Activated naive CD8-positive, alpha-beta T cell treated with anti-CD3 and anti-CD28 coated beads for 36 hours (primary cell): ENCODE measurements around the gene PDZRN4. TPM values are rescaled to one million over a fixed set of nuclear protein-coding genes. Genes with fewer than 3 reads are reported as not detected.
"Not testable (repeated sequence)": the region's sequence is repeated elsewhere in the genome, so short reads cannot be mapped to it uniquely, and the experiment has no call there.

Source experiments
- DNase-seq: peaks from one replicate; pipeline ENCODE4 v3.0.0; 2021
- H3K27ac Mint-ChIP-seq: one replicate; pipeline ENCODE4 v1.8.0; 2022; ENCODE audit warnings: mild to moderate bottlenecking, moderate library complexity, mixed read lengths
- H3K27me3 Mint-ChIP-seq: one replicate; pipeline ENCODE4 v1.8.0; 2022; ENCODE audit warnings: mild to moderate bottlenecking, mixed read lengths
- H3K36me3 Mint-ChIP-seq: one replicate; pipeline ENCODE4 v1.8.0; 2021; ENCODE audit warnings: mild to moderate bottlenecking, mixed read lengths
- H3K4me1 Mint-ChIP-seq: one replicate; pipeline ENCODE4 v1.8.0; 2021; ENCODE audit warnings: mixed read lengths
- H3K4me3 Mint-ChIP-seq: one replicate; pipeline ENCODE4 v1.8.0; 2022; ENCODE audit warnings: mild to moderate bottlenecking, moderate library complexity, mixed read lengths
- H3K9me3 Mint-ChIP-seq: one replicate; pipeline ENCODE4 v1.8.0; 2022; ENCODE audit warnings: mixed read lengths
- total RNA-seq, 2 experiments: library from RNA; stranded (reverse); gene quantifications; one replicate each; pipeline ENCODE4 v1.2.3, GENCODE V29; 2021

PDZRN4 gene
- total RNA-seq, 2 experiments from 2014 or later: not detected

DNA sequence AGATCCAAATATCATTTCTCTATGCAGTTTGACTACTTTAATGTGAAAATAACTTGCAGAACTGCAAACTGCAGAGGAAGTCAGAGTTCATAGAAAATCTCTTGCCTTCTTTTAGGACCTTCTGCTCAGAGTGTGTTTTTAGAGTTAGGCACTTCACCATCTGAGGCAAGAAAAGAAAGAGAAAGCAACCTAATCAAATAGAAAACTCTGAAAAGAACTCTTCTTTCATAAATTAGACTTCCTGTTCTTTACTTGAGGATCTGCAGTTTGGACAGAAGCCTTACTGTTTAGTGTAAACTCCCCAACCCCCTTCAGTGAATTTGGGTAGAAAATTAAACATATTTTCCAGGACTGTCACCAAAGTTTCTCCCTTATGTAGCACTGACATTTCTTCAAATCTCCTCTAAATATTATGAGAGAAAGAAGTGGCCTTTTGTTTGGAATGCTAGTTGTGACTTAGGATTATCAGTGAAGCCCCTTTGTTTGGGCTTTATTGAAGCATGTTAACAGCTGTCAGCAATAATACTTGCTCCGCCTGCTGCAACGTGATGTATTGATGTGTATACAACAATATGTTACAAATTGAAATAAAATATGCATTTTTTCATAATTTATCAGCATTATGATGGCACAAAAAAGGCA is 99.5 kb downstream of the PDZRN4 start:
- no peak overlapping the region for H3K4me3 Mint-ChIP-seq
- no peaks in the 10 kb centered on the region for H3K9me3 Mint-ChIP-seq
- no peaks in the 10 kb centered on the region for H3K36me3 Mint-ChIP-seq
- no peak for DNase-seq
- H3K4me1 Mint-ChIP-seq: no peaks in the 10 kb centered on the region
- H3K27me3 Mint-ChIP-seq: no peaks in the 10 kb centered on the region
- no peak overlapping the region for H3K27ac Mint-ChIP-seq

DNA sequence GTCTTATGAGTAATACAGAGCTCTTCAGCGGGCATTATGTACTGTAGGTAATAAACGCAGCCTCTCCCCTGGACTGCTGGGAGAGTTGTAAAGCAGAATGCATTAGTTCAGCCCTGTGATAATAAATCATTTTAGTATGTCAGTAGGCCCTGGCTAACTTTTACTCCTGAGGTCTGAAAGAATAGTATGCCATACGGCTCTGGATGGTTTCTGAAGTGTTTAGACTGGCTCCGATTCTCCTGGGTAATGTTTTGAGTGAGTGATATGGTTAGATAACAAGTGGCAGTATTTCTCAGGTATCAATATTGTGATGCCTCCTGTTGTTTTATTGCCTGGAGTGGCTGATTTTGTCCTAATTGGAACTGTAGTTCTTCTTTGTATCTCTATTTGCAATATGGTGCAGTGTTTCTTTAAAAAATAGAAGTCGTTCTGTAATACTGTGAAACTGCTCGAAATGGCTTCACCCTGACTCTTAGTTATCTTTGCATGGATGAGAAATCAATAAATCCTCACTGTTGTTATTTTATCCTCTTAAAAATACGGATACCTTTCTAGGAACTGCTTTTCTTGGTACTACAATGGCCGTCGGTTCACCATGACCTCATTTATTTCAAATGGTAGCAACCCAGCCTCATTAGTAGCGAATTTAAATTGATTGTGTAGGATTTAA is 100.2 kb downstream of the PDZRN4 start:
- Mint-ChIP-seq H3K27me3 (no peaks in the 10 kb centered on the region), H3K4me1 (no peaks in the 10 kb centered on the region), H3K9me3 (no peaks in the 10 kb centered on the region), H3K36me3 (no peaks in the 10 kb centered on the region), H3K4me3 (no peak overlapping the region), H3K27ac (no peak overlapping the region)
- DNase-seq: no peak

DNA sequence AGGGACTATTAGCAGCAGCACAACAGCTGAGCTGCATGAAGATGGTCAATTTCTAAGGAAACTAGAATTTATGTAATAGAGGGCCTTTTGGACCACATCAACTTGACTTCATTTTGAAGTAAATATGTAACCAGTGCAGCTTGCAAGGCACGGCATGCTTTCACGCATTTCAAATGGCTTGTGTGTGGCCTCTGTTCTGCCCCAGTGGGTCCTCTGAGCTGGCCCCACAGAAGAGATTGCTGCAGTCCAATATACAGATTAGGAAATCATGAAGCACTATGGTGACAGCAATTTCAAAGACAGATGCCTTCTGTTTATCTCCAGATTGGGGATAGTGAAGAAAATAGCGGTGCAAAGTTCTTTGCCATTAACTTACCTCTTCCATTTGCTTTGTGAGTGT is 101.4 kb downstream of the PDZRN4 start:
- no peak overlapping the region for H3K4me3 Mint-ChIP-seq
- H3K27ac Mint-ChIP-seq: no peak overlapping the region
- H3K36me3 Mint-ChIP-seq: no peaks in the 10 kb centered on the region
- H3K27me3 Mint-ChIP-seq: peaks cover 3% of the 10 kb centered on the region
- no peak for DNase-seq
- H3K9me3 Mint-ChIP-seq: no peaks in the 10 kb centered on the region
- no peaks in the 10 kb centered on the region for H3K4me1 Mint-ChIP-seq

DNA sequence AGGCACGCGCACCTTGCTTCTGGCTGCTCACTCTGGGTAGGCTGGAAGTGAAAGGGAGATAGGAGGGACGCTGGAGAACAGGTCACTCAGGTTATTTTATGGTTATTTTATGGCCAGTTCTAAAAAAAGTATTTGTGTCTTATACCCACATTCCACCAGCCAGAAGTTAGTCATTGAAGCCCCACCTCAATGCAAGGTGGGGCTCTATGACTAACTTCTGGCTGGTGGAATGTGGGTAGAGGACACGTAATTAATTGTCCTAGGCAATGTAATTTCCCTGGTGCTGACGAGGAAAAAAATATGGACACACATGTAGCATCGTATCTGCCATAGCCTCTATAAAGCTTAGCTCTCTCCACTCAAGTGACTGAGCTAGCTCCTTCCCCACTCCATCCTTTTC is 104.9 kb downstream of the PDZRN4 start:
- Mint-ChIP-seq H3K27ac (no peak overlapping the region), H3K4me1 (no peaks in the 10 kb centered on the region), H3K27me3 (peaks cover 3% of the 10 kb centered on the region)

DNA sequence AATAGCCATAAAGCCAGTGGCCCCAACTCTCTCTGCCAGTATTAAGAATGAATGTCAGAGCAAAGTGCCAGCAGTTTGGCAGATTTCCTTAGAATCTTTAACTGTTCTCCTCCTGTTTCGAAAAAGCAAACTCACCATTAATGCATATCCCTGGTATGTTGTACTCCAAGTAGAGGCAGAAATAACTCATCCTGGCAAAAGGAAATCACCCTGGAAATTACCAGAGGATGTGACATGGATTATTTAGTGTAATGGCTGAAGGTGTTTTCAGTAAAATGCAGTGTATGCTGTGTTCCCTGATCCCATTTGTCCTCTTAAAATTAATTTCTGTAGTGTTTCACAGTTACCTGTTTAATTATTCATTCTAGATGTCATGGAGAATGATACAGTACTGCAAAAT is 105.3 kb downstream of the PDZRN4 start:
- no peak overlapping the region for H3K27ac Mint-ChIP-seq
- H3K4me3 Mint-ChIP-seq: no peak overlapping the region
- H3K36me3 Mint-ChIP-seq: no peaks in the 10 kb centered on the region
- peaks cover 3% of the 10 kb centered on the region for H3K27me3 Mint-ChIP-seq
- no peak for DNase-seq
- no peaks in the 10 kb centered on the region for H3K9me3 Mint-ChIP-seq
- H3K4me1 Mint-ChIP-seq: no peaks in the 10 kb centered on the region

More for the DNA sequence above, 104.9 kb downstream of the PDZRN4 start:
- no peak for DNase-seq
- no peaks in the 10 kb centered on the region for H3K36me3 Mint-ChIP-seq
- no peak overlapping the region for H3K4me3 Mint-ChIP-seq
- H3K9me3 Mint-ChIP-seq: no peaks in the 10 kb centered on the region

DNA sequence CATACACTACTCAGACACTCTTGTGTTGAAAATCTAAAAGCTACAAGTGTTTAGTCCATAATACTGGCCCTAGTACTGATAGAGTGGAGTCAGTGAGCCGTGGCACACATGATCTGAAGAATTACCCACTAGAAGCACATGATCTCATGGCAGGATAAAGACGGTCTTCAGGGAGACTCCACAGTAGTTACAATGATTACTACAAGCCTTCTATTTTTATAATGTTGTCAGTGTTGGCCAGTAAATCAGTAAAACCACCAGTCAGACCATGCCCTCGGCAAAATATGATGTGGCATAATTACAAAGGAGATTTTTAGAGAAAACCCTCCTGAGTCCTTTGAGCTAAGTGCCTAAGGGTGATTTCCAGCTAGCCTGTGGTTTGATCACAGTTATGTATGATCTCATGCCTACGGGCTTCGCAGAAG is 114.9 kb downstream of the PDZRN4 start:
- no peaks in the 10 kb centered on the region for H3K9me3 Mint-ChIP-seq
- H3K27me3 Mint-ChIP-seq: peaks cover 11% of the 10 kb centered on the region
- H3K4me1 Mint-ChIP-seq: no peaks in the 10 kb centered on the region
- no peak overlapping the region for H3K27ac Mint-ChIP-seq
- no peaks in the 10 kb centered on the region for H3K36me3 Mint-ChIP-seq
- no peak for DNase-seq
- H3K4me3 Mint-ChIP-seq: no peak overlapping the region

DNA sequence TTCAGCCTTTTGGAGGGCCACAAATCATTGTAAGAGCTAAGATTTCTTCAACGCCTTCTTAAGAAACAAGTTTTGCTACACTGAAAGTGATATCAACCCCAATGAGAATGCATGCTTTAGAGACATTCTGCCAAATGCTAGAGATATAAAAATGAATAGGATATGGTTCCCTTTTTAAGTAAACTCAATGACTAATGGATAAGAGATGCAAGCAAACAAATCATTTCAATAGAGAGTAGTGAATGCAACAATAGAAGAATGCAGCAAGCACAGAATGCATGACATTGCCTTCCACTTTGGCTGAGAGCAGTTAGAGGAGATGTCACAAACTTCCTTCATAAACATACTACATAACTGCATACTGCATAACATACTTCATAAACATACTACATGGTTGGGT is 116.4 kb downstream of the PDZRN4 start:
- Mint-ChIP-seq H3K9me3 (no peaks in the 10 kb centered on the region), H3K36me3 (no peaks in the 10 kb centered on the region), H3K4me3 (no peak overlapping the region), H3K27ac (no peak overlapping the region), H3K27me3 (peaks cover 11% of the 10 kb centered on the region), H3K4me1 (no peaks in the 10 kb centered on the region)
- DNase-seq: no peak

DNA sequence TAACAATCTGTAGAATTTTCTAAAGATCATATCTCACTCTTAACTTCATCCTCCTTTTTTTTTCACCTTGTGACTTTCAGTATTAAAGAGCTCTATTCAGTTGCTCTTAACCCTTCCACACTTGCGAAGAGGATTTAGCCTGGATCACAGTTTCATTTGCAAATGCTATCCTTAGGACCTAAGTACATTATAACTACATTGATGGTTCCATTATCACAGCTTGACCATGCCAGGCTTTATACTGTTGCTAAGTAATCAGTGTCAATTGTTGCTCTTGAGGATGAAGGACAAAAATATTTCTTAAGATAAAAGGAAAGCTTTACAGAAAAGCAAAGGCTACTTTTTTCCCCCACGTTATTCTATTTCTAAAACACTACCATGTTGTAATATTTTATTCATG is 122.2 kb downstream of the PDZRN4 start:
- no peaks in the 10 kb centered on the region for H3K27me3 Mint-ChIP-seq
- no peaks in the 10 kb centered on the region for H3K36me3 Mint-ChIP-seq
- no peak overlapping the region for H3K27ac Mint-ChIP-seq
- no peak overlapping the region for H3K4me3 Mint-ChIP-seq
- no peaks in the 10 kb centered on the region for H3K4me1 Mint-ChIP-seq
- no peaks in the 10 kb centered on the region for H3K9me3 Mint-ChIP-seq
- DNase-seq: no peak

DNA sequence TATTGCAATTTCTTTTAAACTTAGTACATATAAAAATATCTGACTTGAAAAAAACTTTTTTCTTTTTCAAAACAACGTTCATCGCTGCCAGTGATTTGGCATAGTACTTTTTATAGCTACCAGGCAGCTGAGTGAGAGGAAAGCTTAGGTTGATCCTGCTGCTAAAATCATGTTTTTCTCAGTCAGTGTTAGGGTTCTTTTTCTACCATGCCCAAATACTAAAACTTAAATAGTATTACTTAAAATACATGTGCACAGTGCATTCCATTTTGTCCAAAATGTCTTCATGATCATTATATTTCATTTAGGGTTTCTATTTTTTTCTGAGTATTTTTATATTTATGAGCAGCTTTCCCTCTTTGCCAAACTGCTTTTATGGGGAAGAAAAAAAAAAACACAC is 123.8 kb downstream of the PDZRN4 start:
- H3K36me3 Mint-ChIP-seq: no peaks in the 10 kb centered on the region
- H3K27ac Mint-ChIP-seq: no peak overlapping the region
- H3K4me1 Mint-ChIP-seq: no peaks in the 10 kb centered on the region
- no peaks in the 10 kb centered on the region for H3K27me3 Mint-ChIP-seq
- H3K9me3 Mint-ChIP-seq: no peaks in the 10 kb centered on the region
- H3K4me3 Mint-ChIP-seq: no peak overlapping the region
- DNase-seq: no peak

DNA sequence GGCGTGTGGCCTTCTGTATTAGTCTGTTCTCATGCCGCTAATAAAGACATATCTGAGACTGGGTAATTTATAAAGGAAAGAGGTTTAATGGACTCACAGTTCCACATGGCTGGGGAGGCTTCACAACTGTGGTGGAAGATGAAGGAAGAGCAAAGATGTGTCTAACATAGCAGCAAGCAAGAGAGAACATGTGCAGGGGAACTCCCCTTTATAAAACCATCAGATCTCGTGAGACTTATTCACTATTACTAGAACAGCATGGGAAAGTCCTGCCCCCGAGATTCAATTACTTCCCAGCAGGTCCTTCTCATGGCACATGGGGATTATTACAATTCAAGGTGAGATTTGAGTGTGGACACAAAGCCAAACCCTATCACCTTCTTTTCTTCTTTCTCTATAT is 124.3 kb downstream of the PDZRN4 start:
- not testable (repeated sequence) for H3K9me3 Mint-ChIP-seq, H3K36me3 Mint-ChIP-seq

DNA sequence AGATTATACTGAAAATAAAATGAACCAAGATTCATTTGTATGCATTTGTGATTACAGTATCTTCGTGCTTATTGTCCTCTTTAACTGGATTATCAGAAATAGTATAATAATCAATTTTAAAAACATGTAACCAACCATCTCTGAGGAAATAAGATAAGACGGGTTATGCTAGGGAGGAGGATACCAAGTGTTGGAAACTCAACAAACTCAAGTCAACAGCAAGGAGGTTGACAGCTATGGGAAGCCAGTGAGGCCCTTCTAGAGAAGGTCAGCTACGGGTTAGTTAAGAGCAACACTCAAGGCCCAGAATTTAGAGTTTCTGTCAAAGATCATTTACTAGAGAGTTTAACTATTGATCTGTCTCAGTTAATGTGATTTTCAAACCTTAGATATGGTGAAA is 137.2 kb downstream of the PDZRN4 start:
- H3K4me1 Mint-ChIP-seq: no peaks in the 10 kb centered on the region
- DNase-seq: no peak
- no peaks in the 10 kb centered on the region for H3K36me3 Mint-ChIP-seq
- no peak overlapping the region for H3K27ac Mint-ChIP-seq
- no peak overlapping the region for H3K4me3 Mint-ChIP-seq
- H3K9me3 Mint-ChIP-seq: no peaks in the 10 kb centered on the region
- H3K27me3 Mint-ChIP-seq: no peaks in the 10 kb centered on the region

More for the DNA sequence above, 124.3 kb downstream of the PDZRN4 start:
- not testable (repeated sequence) for H3K4me1 Mint-ChIP-seq, H3K4me3 Mint-ChIP-seq, DNase-seq, H3K27ac Mint-ChIP-seq, H3K27me3 Mint-ChIP-seq

DNA sequence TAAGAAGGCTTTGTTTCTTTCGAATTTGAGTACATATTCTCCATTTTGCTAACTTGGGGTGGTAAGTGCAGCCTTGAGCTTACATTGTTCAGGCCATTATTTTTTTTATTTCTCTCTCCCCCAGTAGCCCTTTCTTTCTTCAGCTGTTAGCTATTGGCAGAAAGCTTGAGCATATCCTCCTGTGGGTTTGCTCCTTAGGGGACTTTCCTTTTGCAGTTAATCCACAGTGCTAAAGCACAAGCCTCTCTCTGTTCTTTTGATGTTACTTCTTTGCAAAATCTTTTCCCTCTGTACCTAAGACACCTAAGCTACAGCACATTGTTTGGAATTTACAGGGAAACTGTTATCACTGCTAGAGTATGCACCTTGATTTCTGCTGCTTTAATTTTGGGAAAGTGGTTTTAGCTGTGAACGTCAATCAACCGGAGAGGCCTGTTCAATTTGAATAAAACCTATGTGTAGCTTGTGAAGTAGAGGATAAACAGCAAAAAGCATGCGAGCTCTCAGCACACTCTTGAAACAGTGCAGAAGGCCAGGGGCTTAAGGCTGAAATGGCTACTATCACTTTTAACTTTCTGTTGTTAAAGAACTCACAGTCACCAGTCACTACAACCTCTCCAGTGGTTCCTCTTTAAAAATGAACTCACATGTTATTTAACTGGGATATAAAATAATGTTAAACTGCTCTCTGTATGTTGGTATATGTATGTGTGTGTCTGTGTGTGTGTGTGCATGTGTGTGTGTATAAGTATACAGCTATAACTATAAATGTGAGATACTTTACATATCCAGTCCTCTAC is 139.2 kb downstream of the PDZRN4 start:
- Mint-ChIP-seq H3K4me3 (no peak overlapping the region), H3K4me1 (no peaks in the 10 kb centered on the region), H3K27ac (no peak overlapping the region), H3K36me3 (no peaks in the 10 kb centered on the region), H3K27me3 (no peaks in the 10 kb centered on the region), H3K9me3 (no peaks in the 10 kb centered on the region)
- no peak for DNase-seq

DNA sequence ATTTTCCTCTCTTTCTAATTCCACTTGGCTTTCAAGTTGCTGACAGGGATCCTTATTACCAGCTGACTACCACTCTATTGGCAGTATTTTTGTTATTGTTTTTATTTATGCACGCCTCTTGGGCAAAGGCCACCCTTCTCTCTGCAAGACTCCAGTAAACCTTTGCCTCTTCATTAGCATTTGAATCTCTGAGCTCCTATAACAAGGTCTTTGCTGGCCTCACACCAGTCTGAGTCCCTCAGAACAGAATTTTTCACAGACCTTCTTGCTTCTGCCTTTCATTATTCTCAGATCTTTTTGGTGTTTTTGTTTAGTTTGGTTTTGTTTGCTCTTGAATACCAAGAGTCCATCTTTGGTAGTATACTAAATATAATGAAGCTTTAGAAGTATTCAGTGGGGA is 145.9 kb downstream of the PDZRN4 start:
- H3K27ac Mint-ChIP-seq: no peak overlapping the region
- H3K4me1 Mint-ChIP-seq: no peaks in the 10 kb centered on the region
- no peak for DNase-seq
- no peak overlapping the region for H3K4me3 Mint-ChIP-seq
- no peaks in the 10 kb centered on the region for H3K36me3 Mint-ChIP-seq
- no peaks in the 10 kb centered on the region for H3K9me3 Mint-ChIP-seq
- H3K27me3 Mint-ChIP-seq: no peaks in the 10 kb centered on the region

DNA sequence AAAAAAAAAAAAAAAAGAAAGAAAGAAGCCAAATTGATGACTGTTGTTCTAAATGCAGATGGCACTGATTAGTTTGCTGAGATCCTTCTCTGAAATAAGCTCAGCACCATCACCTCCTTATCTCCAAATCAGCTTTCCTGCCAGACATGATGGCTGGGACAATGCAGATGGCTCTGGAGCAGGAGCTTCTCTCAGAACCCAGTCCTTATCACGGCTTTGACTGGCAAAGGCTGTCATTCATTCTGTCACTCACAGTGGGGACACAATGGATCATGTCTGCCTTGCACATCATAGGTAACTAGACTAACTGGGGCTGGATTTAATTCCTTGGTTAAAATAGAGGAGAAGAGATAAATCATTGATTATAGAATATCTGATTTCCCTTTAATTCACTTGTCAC is 146.3 kb downstream of the PDZRN4 start:
- Mint-ChIP-seq H3K36me3 (no peaks in the 10 kb centered on the region), H3K4me3 (no peak overlapping the region), H3K27me3 (no peaks in the 10 kb centered on the region), H3K4me1 (no peaks in the 10 kb centered on the region), H3K27ac (no peak overlapping the region), H3K9me3 (no peaks in the 10 kb centered on the region)
- no peak for DNase-seq

DNA sequence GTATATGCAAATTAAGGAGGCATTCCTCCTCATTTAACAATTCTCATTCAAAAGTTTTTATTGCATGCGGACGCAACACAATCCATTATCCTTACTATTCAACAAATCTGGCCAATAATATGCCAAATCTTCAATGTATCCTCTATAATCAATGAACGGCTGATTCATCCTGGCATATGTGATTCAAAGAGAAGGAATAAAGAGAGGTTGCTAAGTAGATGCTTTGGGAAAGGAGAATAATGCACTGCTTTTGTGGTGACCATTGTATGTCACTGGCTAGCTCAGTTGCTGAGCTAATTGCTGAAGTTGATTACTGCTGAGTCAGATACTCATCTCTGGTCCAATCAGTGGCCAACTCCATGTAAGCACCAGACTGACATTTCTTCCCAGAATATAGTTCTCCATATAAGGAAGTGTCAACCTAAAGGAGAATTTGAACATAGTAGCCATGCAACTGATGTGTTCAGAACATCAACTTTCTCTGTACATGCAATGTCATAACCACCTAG is 148.0 kb downstream of the PDZRN4 start:
- DNase-seq: no peak
- no peaks in the 10 kb centered on the region for H3K4me1 Mint-ChIP-seq

More for the DNA sequence above, 148.0 kb downstream of the PDZRN4 start:
- Mint-ChIP-seq H3K9me3 (peaks cover 2% of the 10 kb centered on the region), H3K27me3 (no peaks in the 10 kb centered on the region), H3K4me3 (no peak overlapping the region), H3K27ac (no peak overlapping the region), H3K36me3 (no peaks in the 10 kb centered on the region)
